ENCODE measurements around the gene ZCCHC14. TPM values are rescaled to one million over a fixed set of nuclear protein-coding genes. Genes with fewer than 3 reads are reported as not detected.

The ZCCHC14 gene
- polyA plus RNA-seq, 1 donor (not counting 4 experiments of a cell fraction or from before 2014, with no cell fraction given): 3.6 TPM

DNA sequence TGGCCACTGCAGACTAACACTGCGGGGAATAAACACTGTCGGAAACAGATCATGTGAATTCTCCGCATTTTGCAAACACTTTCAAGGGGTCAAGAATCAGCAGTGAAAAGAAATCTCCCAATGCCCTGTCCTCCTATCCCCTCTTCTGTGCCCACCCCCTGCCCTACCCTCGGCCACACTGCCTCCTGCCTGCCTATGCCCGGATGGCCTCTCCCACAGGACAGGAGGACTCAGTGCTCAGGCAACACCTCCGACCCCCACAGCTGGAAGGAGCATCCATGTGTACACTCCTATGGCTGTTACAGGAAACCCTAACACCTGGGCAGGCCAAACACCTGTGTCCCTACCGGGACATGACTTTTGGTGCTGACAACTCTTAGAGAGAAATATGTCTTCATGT is 133.7 kb downstream of the ZCCHC14 start:
- H3K36me3 ChIP-seq (ENCODE audit: control insufficient read depth in 2 of 2, extremely low read depth in 1 of 2, insufficient read depth in 2 of 2, low read length in 2 of 2): peaks cover 27 to 43% of the 10 kb centered on the region in 2 experiments
- no peak for TF ChIP-seq CTCF (optimal IDR thresholded peaks at IDR 0.05 in 1 of 3, IDR thresholded peaks at IDR 0.05 in 1 of 3, conservative IDR thresholded peaks at IDR 0.05 in 1 of 3; ENCODE audit: extremely low read depth in 1 of 3, insufficient read depth in 2 of 3, low read length in 3 of 3)
- TF ChIP-seq EZH2 (IDR thresholded peaks at IDR 0.05; ENCODE audit: low read length): no peak

DNA sequence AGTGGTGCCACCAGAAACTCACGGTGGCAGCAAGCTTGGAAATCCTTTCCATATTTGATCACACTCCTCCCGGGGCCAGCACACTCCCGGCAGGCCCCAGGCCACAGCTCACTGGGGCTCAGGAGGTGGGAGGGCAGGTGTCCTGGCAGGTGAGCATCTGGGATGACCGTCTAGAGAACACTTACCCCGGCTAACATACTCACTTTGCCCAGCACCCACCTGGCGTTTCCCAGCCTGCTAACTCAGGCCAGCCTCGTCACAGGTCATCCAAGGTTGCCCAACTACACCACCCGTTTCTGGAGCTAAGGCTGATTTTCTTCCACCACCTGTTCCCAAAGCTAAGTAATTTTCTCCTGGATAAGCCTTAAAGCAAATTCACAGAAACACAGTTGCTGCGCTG is 134.1 kb downstream of the ZCCHC14 start:
- Histone ChIP-seq H3K9ac (ENCODE audit: control insufficient read depth, extremely low read depth, insufficient read depth, low read length) (no peak overlapping the region), H2AFZ (ENCODE audit: control insufficient read depth, low read length) (no peak overlapping the region), H4K20me1 (ENCODE audit: control insufficient read depth, extremely low read depth, insufficient read depth, low read length) (peaks cover 6% of the 10 kb centered on the region), H3K27ac (ENCODE audit: control insufficient read depth, insufficient read depth, low read length) (no peak overlapping the region), H3K9me1 (ENCODE audit: control insufficient read depth, extremely low read depth, insufficient read depth, low read length) (no peaks in the 10 kb centered on the region), H3K9me3 (ENCODE audit: control insufficient read depth, low read depth, low read length) (no peaks in the 10 kb centered on the region), H3K79me2 (ENCODE audit: control insufficient read depth, insufficient read depth, low read length) (peaks cover 15% of the 10 kb centered on the region), H3K36me3 (ENCODE audit: control insufficient read depth in 2 of 2, extremely low read depth in 1 of 2, insufficient read depth in 2 of 2, low read length in 2 of 2) (peaks cover 26 to 40% of the 10 kb centered on the region in 2 experiments), H3K4me3 (ENCODE audit: control insufficient read depth in 2 of 3, extremely low read depth in 1 of 3, insufficient read depth in 2 of 3, low read depth in 1 of 3, low read length in 3 of 3) (no peak overlapping the region), H3K4me1 (ENCODE audit: control insufficient read depth, extremely low read depth, insufficient read depth, low read length) (no peaks in the 10 kb centered on the region), H3K4me2 (ENCODE audit: control insufficient read depth, extremely low read depth, insufficient read depth, low read depth, low read length) (no peak overlapping the region), H3K27me3 (ENCODE audit: control insufficient read depth, extremely low read depth, insufficient read depth, low read length) (no peaks in the 10 kb centered on the region)
- no peak for FAIRE-seq
- no peak for DNase-seq (ENCODE audit: low read depth, low spot score)
- dilution Hi-C loops (cut with MboI; ENCODE audit: extremely low pct_ligation_motif_present, low sequenced_read_pairs): no loop called here
- TF ChIP-seq CTCF (optimal IDR thresholded peaks at IDR 0.05 in 1 of 3, IDR thresholded peaks at IDR 0.05 in 1 of 3, conservative IDR thresholded peaks at IDR 0.05 in 1 of 3; ENCODE audit: extremely low read depth in 1 of 3, insufficient read depth in 2 of 3, low read length in 3 of 3) (no peak), EZH2 (IDR thresholded peaks at IDR 0.05; ENCODE audit: low read length) (no peak)

More for the DNA sequence above, 133.7 kb downstream of the ZCCHC14 start:
- Histone ChIP-seq H4K20me1 (ENCODE audit: control insufficient read depth, extremely low read depth, insufficient read depth, low read length) (peaks cover 7% of the 10 kb centered on the region), H3K27ac (ENCODE audit: control insufficient read depth, insufficient read depth, low read length) (no peak overlapping the region), H3K4me1 (ENCODE audit: control insufficient read depth, extremely low read depth, insufficient read depth, low read length) (no peaks in the 10 kb centered on the region), H3K27me3 (ENCODE audit: control insufficient read depth, extremely low read depth, insufficient read depth, low read length) (no peaks in the 10 kb centered on the region), H3K4me3 (ENCODE audit: control insufficient read depth in 2 of 3, extremely low read depth in 1 of 3, insufficient read depth in 2 of 3, low read depth in 1 of 3, low read length in 3 of 3) (no peak overlapping the region), H3K9me3 (ENCODE audit: control insufficient read depth, low read depth, low read length) (no peaks in the 10 kb centered on the region), H3K4me2 (ENCODE audit: control insufficient read depth, extremely low read depth, insufficient read depth, low read depth, low read length) (no peak overlapping the region), H3K79me2 (ENCODE audit: control insufficient read depth, insufficient read depth, low read length) (peaks cover 18% of the 10 kb centered on the region), H3K9ac (ENCODE audit: control insufficient read depth, extremely low read depth, insufficient read depth, low read length) (no peak overlapping the region), H3K9me1 (ENCODE audit: control insufficient read depth, extremely low read depth, insufficient read depth, low read length) (no peaks in the 10 kb centered on the region), H2AFZ (ENCODE audit: control insufficient read depth, low read length) (no peak overlapping the region)
- FAIRE-seq (no peak), DNase-seq (ENCODE audit: low read depth, low spot score) (no peak)
- dilution Hi-C loops (cut with MboI; ENCODE audit: extremely low pct_ligation_motif_present, low sequenced_read_pairs): no loop called here

Data from keratinocyte (primary cell).